ENCODE data around the gene SRSF1. TPM values are rescaled to one million over a fixed set of nuclear protein-coding genes. Genes with fewer than 3 reads are reported as not detected.

The SRSF1 gene
- total and polyA plus RNA-seq, 10 donors: 65.8 to 213 (median 172) TPM

DNA sequence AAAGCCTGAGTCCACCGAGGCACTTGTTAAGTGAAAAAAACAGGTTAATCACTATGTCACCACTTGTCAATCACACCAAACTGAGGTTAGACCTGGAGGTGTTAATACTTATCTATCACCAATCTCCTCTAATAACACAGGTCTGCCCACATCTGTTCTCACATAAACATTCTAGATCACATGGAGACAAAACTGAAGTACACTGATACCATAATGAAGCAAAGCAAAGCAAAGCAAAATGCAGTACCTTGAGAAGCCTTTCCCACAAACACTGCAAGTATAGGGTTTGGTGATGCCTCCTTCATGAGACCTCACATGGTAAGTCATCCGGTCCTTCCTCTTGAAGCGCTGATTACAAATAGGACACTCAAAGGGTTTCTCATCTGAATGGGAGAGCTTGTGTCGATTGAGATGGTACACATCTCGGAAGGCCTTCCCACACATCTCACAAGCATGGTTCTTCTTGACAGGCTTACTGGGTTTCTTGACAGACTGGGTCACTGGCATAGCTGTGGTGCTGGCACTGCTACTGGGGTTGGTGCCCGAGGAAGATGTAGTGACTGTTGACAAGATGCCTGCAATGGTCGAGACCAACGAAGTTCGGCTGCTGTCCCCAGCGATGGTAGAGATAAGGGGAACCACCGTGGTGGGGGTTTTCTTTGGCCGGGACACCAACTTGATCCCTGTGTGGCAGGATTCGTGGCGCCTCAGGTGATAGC, 24.4 kb downstream of the SRSF1 start:
- no peak for TF ChIP-seq POLR2AphosphoS5 (IDR thresholded peaks at IDR 0.05)
- TF ChIP-seq, protein P1, sequence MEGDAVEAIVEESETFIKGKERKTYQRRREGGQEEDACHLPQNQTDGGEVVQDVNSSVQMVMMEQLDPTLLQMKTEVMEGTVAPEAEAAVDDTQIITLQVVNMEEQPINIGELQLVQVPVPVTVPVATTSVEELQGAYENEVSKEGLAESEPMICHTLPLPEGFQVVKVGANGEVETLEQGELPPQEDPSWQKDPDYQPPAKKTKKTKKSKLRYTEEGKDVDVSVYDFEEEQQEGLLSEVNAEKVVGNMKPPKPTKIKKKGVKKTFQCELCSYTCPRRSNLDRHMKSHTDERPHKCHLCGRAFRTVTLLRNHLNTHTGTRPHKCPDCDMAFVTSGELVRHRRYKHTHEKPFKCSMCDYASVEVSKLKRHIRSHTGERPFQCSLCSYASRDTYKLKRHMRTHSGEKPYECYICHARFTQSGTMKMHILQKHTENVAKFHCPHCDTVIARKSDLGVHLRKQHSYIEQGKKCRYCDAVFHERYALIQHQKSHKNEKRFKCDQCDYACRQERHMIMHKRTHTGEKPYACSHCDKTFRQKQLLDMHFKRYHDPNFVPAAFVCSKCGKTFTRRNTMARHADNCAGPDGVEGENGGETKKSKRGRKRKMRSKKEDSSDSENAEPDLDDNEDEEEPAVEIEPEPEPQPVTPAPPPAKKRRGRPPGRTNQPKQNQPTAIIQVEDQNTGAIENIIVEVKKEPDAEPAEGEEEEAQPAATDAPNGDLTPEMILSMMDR (IDR thresholded peaks at IDR 0.05 in 8 of 11, conservative IDR thresholded peaks at IDR 0.05 in 3 of 11): no peak
- TF ChIP-seq POLR2A (IDR thresholded peaks at IDR 0.05): no peak
- no peak overlapping the region for H3K27ac ChIP-seq
- peaks cover 5 to 59% (median 41%) of the 10 kb centered on the region in 6 donors for H3K36me3 ChIP-seq
- DNase-seq: no peak
- WGBS, 5 donors: 85 to 92% (median 88%) methylated on average over 14 of the region's 14 CpGs
- H3K4me1 ChIP-seq: peaks cover 36 to 80% (median 59%) of the 10 kb centered on the region in 6 donors
- no peaks in the 10 kb centered on the region for H3K9me3 ChIP-seq
- intact Hi-C loops (cut with DNase I; ENCODE audit: low total_unique reads): no loop called here
- peak overlapping the region in 1 of 8 donors; percentile 7 for H3K4me3 ChIP-seq
- H3K27me3 ChIP-seq (replicated peaks in 1 of 7): no peaks in the 10 kb centered on the region

DNA sequence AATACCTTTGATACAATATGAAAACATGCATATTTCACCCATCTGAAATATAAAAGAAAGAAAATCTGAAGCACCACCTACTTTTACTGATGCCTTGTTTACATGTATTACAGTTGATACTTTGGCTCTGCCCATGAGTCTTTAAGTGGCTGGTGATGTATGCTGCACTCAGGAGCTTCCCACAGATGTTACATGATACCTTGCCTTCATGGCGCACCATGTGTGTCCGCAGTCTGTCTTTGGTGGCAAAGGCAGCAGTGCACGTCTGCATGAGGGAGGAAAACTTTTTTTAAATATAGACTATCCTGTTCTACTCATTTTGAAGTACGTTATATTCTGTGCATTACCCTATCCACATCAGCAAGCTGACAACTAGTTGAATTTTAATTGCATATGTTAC, 26.5 kb downstream of the SRSF1 start:
- intact Hi-C loops (cut with DNase I; ENCODE audit: low total_unique reads): no loop called here
- WGBS, 5 donors: 89 to 95% (median 93%) methylated on average over 4 of the region's 4 CpGs
- H3K4me3 ChIP-seq: no peak overlapping the region
- no peak for DNase-seq
- H3K4me1 ChIP-seq: peaks cover 24 to 62% (median 44%) of the 10 kb centered on the region in 6 donors
- no peaks in the 10 kb centered on the region for H3K27me3 ChIP-seq (replicated peaks in 1 of 7)
- peaks cover 7 to 80% (median 62%) of the 10 kb centered on the region in 6 donors for H3K36me3 ChIP-seq
- no peaks in the 10 kb centered on the region for H3K9me3 ChIP-seq
- TF ChIP-seq, protein P1 (IDR thresholded peaks at IDR 0.05 in 8 of 11, conservative IDR thresholded peaks at IDR 0.05 in 3 of 11): no peak
- TF ChIP-seq POLR2A (IDR thresholded peaks at IDR 0.05): no peak
- TF ChIP-seq POLR2AphosphoS5 (IDR thresholded peaks at IDR 0.05): no peak
- H3K27ac ChIP-seq: no peak overlapping the region

DNA sequence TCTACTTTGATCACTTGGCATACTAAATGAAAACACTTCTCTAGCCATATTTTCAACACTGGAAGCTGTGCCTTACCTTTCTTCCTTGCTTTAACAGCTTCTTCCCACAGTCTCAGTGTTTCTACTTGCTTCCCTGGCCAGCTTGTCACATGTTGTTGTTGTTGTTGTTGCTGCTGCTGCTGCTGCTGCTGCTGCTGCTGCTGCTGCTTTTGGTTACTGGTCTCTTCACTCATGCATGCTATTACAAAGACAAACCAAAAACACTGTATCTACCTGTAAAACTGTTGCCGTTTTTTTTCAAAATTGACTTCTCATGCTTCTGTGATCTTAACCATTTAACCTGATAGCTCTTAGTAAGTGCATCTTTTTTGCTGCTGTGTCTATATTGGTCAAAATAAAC, 28.0 kb downstream of the SRSF1 start:
- no peak overlapping the region for H3K27ac ChIP-seq
- DNase-seq: no peak
- peaks cover 11 to 48% (median 30%) of the 10 kb centered on the region in 6 donors for H3K4me1 ChIP-seq
- intact Hi-C loops (cut with DNase I; ENCODE audit: low total_unique reads): no loop called here
- TF ChIP-seq, protein P1 (IDR thresholded peaks at IDR 0.05 in 8 of 11, conservative IDR thresholded peaks at IDR 0.05 in 3 of 11): no peak
- no peak for TF ChIP-seq POLR2AphosphoS5 (IDR thresholded peaks at IDR 0.05)
- TF ChIP-seq POLR2A (IDR thresholded peaks at IDR 0.05): no peak
- WGBS, 5 donors: 79 to 94% (median 89%) methylated on average over 1 of the region's 1 CpG
- peaks cover 7 to 94% (median 75%) of the 10 kb centered on the region in 6 donors for H3K36me3 ChIP-seq
- H3K9me3 ChIP-seq: no peaks in the 10 kb centered on the region
- H3K4me3 ChIP-seq: no peak overlapping the region
- H3K27me3 ChIP-seq (replicated peaks in 1 of 7): no peaks in the 10 kb centered on the region

DNA sequence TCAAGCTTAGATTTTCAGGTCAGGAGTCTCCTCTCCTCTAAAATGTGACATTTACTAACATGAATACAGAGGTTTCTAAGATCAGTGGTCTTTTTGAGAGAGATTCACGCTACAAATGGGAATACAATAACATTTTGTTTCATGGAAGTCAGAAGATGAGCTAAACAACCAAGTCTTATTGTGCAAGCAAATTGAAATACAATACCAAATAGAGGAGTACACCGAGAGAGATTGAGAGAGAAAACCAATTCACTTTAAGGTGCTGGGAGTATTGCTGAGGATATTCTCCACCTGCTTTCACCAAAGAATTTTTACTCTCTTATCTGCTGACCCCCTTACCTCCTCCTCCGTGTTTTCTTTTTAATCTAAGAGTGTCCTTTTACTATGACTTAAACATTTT, 30.5 kb downstream of the SRSF1 start:
- no peaks in the 10 kb centered on the region for H3K9me3 ChIP-seq
- H3K27me3 ChIP-seq (replicated peaks in 1 of 7): no peaks in the 10 kb centered on the region
- intact Hi-C loops (cut with DNase I; ENCODE audit: low total_unique reads): no loop called here
- TF ChIP-seq POLR2AphosphoS5 (IDR thresholded peaks at IDR 0.05): no peak
- no peak for TF ChIP-seq POLR2A (IDR thresholded peaks at IDR 0.05)
- TF ChIP-seq, protein P1 (IDR thresholded peaks at IDR 0.05 in 8 of 11, conservative IDR thresholded peaks at IDR 0.05 in 3 of 11): no peak
- no peak overlapping the region for H3K27ac ChIP-seq
- H3K36me3 ChIP-seq: peaks cover 7 to 100% (median 82%) of the 10 kb centered on the region in 6 donors
- DNase-seq: no peak
- peaks cover 0 to 36% (median 9%) of the 10 kb centered on the region in 6 donors for H3K4me1 ChIP-seq
- 87 to 98% (median 95%) methylated on average over 3 of the region's 3 CpGs for WGBS, 5 donors
- H3K4me3 ChIP-seq: no peak overlapping the region
